HCT116 (cell line): Measurements from ENCODE around the gene HNRNPH1. TPM values are rescaled to one million over a fixed set of nuclear protein-coding genes. Genes with fewer than 3 reads are reported as not detected.

Experiments used
- ATAC-seq: fragments of 200-7000 bp; cut with Tn5 transposase; 2 replicates; pipeline ENCODE4 v1.9.1; 2020; ENCODE audit warnings: mild to moderate bottlenecking, moderate library complexity
- BruUV-seq: library from RNA; stranded (reverse); fragments of 400-500 nt; replicated peaks from 2 replicates; lab custom pipeline; 2021; lab: Mats Ljungman, UMichigan
- CTCF ChIA-PET: fragments of 300-600 bp; sonication (Branson Sonifier 250); formaldehyde crosslinking; loops from one replicate; lab custom pipeline; 2021; ENCODE audit warnings: antibody characterized with exemption; lab: Charles Lee
- POLR2A ChIA-PET: fragments of 300-600, 350-600 bp; sonication (Branson Sonifier 250); formaldehyde crosslinking; loops from one replicate; lab custom pipeline; 2021; ENCODE audit warnings: antibody characterized with exemption; lab: Charles Lee
- RAD21 ChIA-PET, 2 experiments: fragments of 300-600 bp; sonication (Branson Sonifier 250); formaldehyde crosslinking; loops; one replicate each; lab custom pipeline; 2023; ENCODE audit warnings: low total read pairs in 2 of 2; ENCODE audit not compliant: uncharacterized antibody in 2 of 2, unreplicated experiment in 2 of 2, low non-redundant PET in 1 of 2; lab: Charles Lee
- DNase-seq: peaks from one replicate; pipeline ENCODE4 v3.0.0-alpha.2; 2010; ENCODE audit warnings: low read depth, low spot score
- H2AFZ ChIP-seq: fragments of 200-600 bp; shearing (Covaris generic), sonication (generic); 2 replicates; pipeline ENCODE4 v1.6.1; 2017; ENCODE audit warnings: low read depth, mixed run types, mixed read lengths, antibody characterized with exemption, low read length; ENCODE audit not compliant: poor library complexity, severe bottlenecking
- H3K27ac ChIP-seq: 2 replicates; pipeline ENCODE4 v1.5.1; 2012; ENCODE audit warnings: low read depth, low read length
- H3K27me3 ChIP-seq: fragments of 200-600 bp; sonication (generic); 2 replicates; pipeline ENCODE4 v1.6.1; 2016; ENCODE audit warnings: mixed run types, low read length, mixed read lengths; ENCODE audit not compliant: insufficient read depth
- H3K36me3 ChIP-seq, 2 experiments: fragments of 200-500 bp in 1 of 2; fragments of 200-600 bp in 1 of 2; sonication (Bioruptor generic) in 1 of 2; sonication (generic) in 1 of 2; 2 replicates each; pipeline versions ENCODE4 v1.5.1 to v1.6.1; 2014 to 2016; ENCODE audit warnings: low read length in 2 of 2, inconsistent platforms in 1 of 2, mixed read lengths in 1 of 2, mixed run types in 1 of 2; ENCODE audit not compliant: insufficient read depth in 2 of 2, control insufficient read depth in 1 of 2
- H3K4me1 ChIP-seq, 2 experiments: fragments of 200-600 bp in 1 of 2; sonication (generic) in 1 of 2; 2 replicates each; pipeline versions ENCODE4 v1.5.1 to v1.6.1; 2012 to 2017; ENCODE audit warnings: low read length in 2 of 2, inconsistent platforms in 1 of 2, mild to moderate bottlenecking in 1 of 2, mixed read lengths in 1 of 2, mixed run types in 1 of 2, moderate library complexity in 1 of 2; ENCODE audit not compliant: insufficient read depth in 2 of 2, control insufficient read depth in 1 of 2
- H3K4me2 ChIP-seq: fragments of 200-600 bp; sonication (generic); 2 replicates; pipeline ENCODE4 v1.6.1; 2017; ENCODE audit warnings: mixed run types, low read length, mixed read lengths
- H3K4me3 ChIP-seq, 2 experiments: fragments of 200-600 bp in 1 of 2; sonication (generic) in 1 of 2; replicated peaks in 1 of 2; 2 replicates each; pipeline ENCODE4 v1.5.1; 2011 to 2016; ENCODE audit warnings: low read length in 2 of 2, control low read depth in 1 of 2, low read depth in 1 of 2, mild to moderate bottlenecking in 1 of 2, mixed read lengths in 1 of 2, mixed run types in 1 of 2
- H3K79me2 ChIP-seq: fragments of 200-600 bp; sonication (generic); 2 replicates; pipeline ENCODE4 v1.6.1; 2017; ENCODE audit warnings: mild to moderate bottlenecking, mixed run types, low read length, moderate library complexity, mixed read lengths; ENCODE audit not compliant: insufficient read depth
- H3K9ac ChIP-seq: fragments of 200-600 bp; sonication (generic); 2 replicates; pipeline ENCODE4 v1.6.1; 2016; ENCODE audit warnings: low read length, mixed read lengths
- H3K9me2 ChIP-seq: fragments of 200-600 bp; sonication (generic), shearing (Covaris generic); 2 replicates; pipeline ENCODE4 v1.6.1; 2017; ENCODE audit warnings: mixed run types, mild to moderate bottlenecking, moderate library complexity; ENCODE audit not compliant: insufficient read depth
- H3K9me3 ChIP-seq, 2 experiments: fragments of 200-500 bp in 1 of 2; fragments of 200-600 bp in 1 of 2; sonication (Bioruptor generic) in 1 of 2; sonication (generic) in 1 of 2; 2 replicates each; pipeline ENCODE4 v1.6.1; 2014 to 2017; ENCODE audit warnings: low read length in 2 of 2, mixed read lengths in 2 of 2, inconsistent platforms in 1 of 2, low read depth in 1 of 2, mild to moderate bottlenecking in 1 of 2, mixed run types in 1 of 2, moderate library complexity in 1 of 2; ENCODE audit not compliant: control insufficient read depth in 1 of 2, insufficient read depth in 1 of 2
- H4K20me1 ChIP-seq: fragments of 200-600 bp; sonication (generic), shearing (Covaris generic); 2 replicates; pipeline ENCODE4 v1.6.1; 2017; ENCODE audit warnings: mixed run types, mild to moderate bottlenecking, moderate library complexity; ENCODE audit not compliant: insufficient read depth
- EZH2 ChIP-seq: fragments of 200-600 bp; sonication (generic); IDR thresholded peaks from 2 replicates; pipeline ENCODE4 v1.6.1; 2017; ENCODE audit warnings: antibody characterized with exemption, mixed run types
- FOSL1 ChIP-seq: IDR thresholded peaks from 2 replicates; pipeline ENCODE4 v1.6.1; 2012; ENCODE audit warnings: low read depth
- JUND ChIP-seq: IDR thresholded peaks from 2 replicates; pipeline ENCODE4 v1.6.1; 2012
- POLR2AphosphoS5 ChIP-seq: IDR thresholded peaks from 2 replicates; pipeline ENCODE4 v1.6.1; 2011; ENCODE audit warnings: mild to moderate bottlenecking, low read depth, low read length, moderate library complexity
- REST ChIP-seq: IDR thresholded peaks from 2 replicates; pipeline ENCODE4 v1.6.1; 2012; ENCODE audit warnings: low read depth
- SIN3A ChIP-seq: IDR thresholded peaks from 2 replicates; pipeline ENCODE4 v1.6.1; 2012; ENCODE audit warnings: low read depth
- SP1 ChIP-seq: IDR thresholded peaks from 2 replicates; pipeline ENCODE4 v1.6.1; 2012; ENCODE audit warnings: low read depth
- TCF7L2 ChIP-seq: IDR thresholded peaks from 2 replicates; pipeline ENCODE4 v1.7.0; 2011; ENCODE audit warnings: borderline replicate concordance, inconsistent platforms; ENCODE audit not compliant: insufficient read depth, insufficient read length; ENCODE audit errors: extremely low read depth
- YY1 ChIP-seq: IDR thresholded peaks from 2 replicates; pipeline ENCODE4 v1.6.1; 2011; ENCODE audit warnings: low read length, low read depth, moderate library complexity, mild to moderate bottlenecking; ENCODE audit not compliant: insufficient replicate concordance; ENCODE audit errors: extremely low read depth
- ZFX ChIP-seq: fragments of 450-650 bp; IDR thresholded peaks from 2 replicates; pipeline ENCODE4 v1.6.1; 2017
- intact Hi-C: fragments of 100-400 bp; cut with micrococcal nuclease; formaldehyde crosslinking; loops from 2 replicates; pipeline ENCODE4 v1.10.0; 2022
- total RNA-seq: library from RNA; stranded (reverse); gene quantifications from one replicate; pipeline ENCODE4 v1.2.1, GENCODE V29; 2021; ENCODE audit not compliant: unreplicated experiment
- TF ChIP-seq, protein P1 (sequence below): IDR thresholded peaks from 2 replicates; pipeline ENCODE4 v1.6.1; 2012
- TF ChIP-seq, protein P2 (sequence below): IDR thresholded peaks from 2 replicates; pipeline ENCODE4 v1.6.1; 2011; ENCODE audit warnings: mild to moderate bottlenecking, low read length, moderate library complexity; ENCODE audit not compliant: insufficient replicate concordance; ENCODE audit errors: extremely low read depth

Gene HNRNPH1
- total RNA-seq, 1 experiment from 2014 or later: 788 TPM

DNA sequence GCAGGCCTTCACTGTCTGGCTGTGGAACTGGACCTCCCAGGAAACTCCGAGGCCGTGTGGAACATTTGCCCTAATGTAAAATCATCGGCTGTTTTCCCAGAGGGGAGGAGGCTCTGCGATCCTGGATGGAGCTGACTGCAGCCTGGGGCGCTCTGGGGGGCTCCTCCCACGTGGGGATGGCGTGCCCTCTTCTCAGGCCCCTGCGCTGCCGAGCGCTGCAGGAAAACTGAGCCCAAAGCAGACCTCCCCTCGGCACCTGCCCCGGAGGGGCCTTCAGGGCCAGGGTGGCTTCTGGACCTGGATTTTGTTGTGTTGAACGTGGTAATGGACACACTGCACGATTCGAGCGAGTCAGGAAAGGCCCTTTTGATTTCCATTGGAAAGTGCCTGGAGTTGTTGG, 23.9 kb downstream of the HNRNPH1 start (continued):
- TF ChIP-seq SIN3A (no peak), FOSL1 (no peak), JUND (no peak), SP1 (no peak), ZFX (no peak), POLR2AphosphoS5 (no peak), TCF7L2 (no peak), YY1 (no peak)
- TF ChIP-seq, protein P1, sequence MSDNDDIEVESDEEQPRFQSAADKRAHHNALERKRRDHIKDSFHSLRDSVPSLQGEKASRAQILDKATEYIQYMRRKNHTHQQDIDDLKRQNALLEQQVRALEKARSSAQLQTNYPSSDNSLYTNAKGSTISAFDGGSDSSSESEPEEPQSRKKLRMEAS: no peak
- TF ChIP-seq, protein P2, sequence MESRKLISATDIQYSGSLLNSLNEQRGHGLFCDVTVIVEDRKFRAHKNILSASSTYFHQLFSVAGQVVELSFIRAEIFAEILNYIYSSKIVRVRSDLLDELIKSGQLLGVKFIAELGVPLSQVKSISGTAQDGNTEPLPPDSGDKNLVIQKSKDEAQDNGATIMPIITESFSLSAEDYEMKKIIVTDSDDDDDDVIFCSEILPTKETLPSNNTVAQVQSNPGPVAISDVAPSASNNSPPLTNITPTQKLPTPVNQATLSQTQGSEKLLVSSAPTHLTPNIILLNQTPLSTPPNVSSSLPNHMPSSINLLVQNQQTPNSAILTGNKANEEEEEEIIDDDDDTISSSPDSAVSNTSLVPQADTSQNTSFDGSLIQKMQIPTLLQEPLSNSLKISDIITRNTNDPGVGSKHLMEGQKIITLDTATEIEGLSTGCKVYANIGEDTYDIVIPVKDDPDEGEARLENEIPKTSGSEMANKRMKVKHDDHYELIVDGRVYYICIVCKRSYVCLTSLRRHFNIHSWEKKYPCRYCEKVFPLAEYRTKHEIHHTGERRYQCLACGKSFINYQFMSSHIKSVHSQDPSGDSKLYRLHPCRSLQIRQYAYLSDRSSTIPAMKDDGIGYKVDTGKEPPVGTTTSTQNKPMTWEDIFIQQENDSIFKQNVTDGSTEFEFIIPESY: no peak

- CTCF ChIA-PET: no interaction called here
- H3K4me1 ChIP-seq: no peaks in the 10 kb centered on the region
- no peak overlapping the region for H3K9ac ChIP-seq
- no peak for ATAC-seq
- no peaks in the 10 kb centered on the region for H4K20me1 ChIP-seq
- TF ChIP-seq POLR2AphosphoS5 (no peak), REST (no peak), FOSL1 (no peak), SIN3A (no peak), EZH2 (no peak)
- H3K9me3 ChIP-seq: no peaks in the 10 kb centered on the region
- intact Hi-C loops: no loop called here
- DNase-seq: no peak
- no peaks in the 10 kb centered on the region for H3K79me2 ChIP-seq
- H3K9me2 ChIP-seq: no peaks in the 10 kb centered on the region
- no peak overlapping the region for H3K4me2 ChIP-seq
- RAD21 ChIA-PET: no interaction called here
- H3K4me3 ChIP-seq: no peak overlapping the region
- POLR2A ChIA-PET: interaction anchor here (2.0 kb wide), 1 partner anchor 24 kb away, joined by 5 read pairs; the partner anchor contains the start of gene HNRNPH1
- H2AFZ ChIP-seq: no peak overlapping the region
- no peaks in the 10 kb centered on the region for H3K27me3 ChIP-seq
- H3K36me3 ChIP-seq: peaks cover 28 to 29% of the 10 kb centered on the region in 2 experiments
- BruUV-seq: no TSS peak
- H3K27ac ChIP-seq: no peak overlapping the region
These were observed 24.4 kb downstream of the HNRNPH1 start for GRCh38 chr5:179599100-179599499.
